ENCODE data around the gene MEA1. TPM values are rescaled to one million over a fixed set of nuclear protein-coding genes. Genes with fewer than 3 reads are reported as not detected.

The MEA1 gene
- total and polyA plus RNA-seq, 2 of the 4 experiments (the other 2 are of a cell fraction) = 116 to 126 TPM

DNA sequence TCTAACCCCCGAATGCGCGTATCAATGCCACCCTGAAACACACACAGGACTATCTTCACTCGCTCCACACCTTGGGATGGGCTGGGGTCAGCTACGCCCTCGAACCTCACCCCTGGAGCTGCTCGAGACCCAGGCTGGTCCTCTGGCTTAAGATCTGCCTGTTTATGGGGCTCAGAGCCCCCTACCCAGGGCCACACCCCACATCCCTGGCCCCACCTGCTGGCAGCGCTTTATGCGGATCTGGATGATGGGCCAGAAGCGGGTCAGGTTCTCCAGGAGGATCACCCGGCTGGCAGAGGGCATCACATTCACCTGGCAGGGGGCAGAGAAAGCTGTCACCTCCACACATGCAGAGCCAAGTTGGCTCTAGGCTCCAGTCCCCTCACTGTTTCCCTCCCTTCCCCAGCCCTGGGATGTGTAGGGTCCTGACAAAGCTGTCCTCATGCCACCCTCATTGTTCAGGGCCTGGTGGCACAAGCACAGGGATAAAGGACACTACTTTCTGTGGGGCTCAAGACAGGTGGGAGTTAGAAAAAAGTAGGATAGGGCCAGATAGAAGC lies 31.7 kb upstream of the MEA1 start:
- Histone ChIP-seq H3K36me3 (ENCODE audit: control insufficient read depth, insufficient read depth, low read length) (peaks cover 69% of the 10 kb centered on the region), H3K9ac (ENCODE audit: low read depth, low read length) (no peak overlapping the region), H3K9me3 (ENCODE audit: control insufficient read depth, insufficient read depth, low read length) (no peaks in the 10 kb centered on the region), H3K14ac (replicated peaks; ENCODE audit: low read depth, low read length) (no peak overlapping the region), H4K5ac (ENCODE audit: low read depth, low read length) (no peak overlapping the region), H4K91ac (ENCODE audit: insufficient read depth, low read depth, low read length) (no peak overlapping the region), H3K4me3 (ENCODE audit: insufficient read depth, low read depth, low read length) (no peak overlapping the region), H2BK20ac (ENCODE audit: low read depth, low read length) (no peak overlapping the region), H3K4ac (ENCODE audit: low read depth, low read length) (no peak overlapping the region), H4K8ac (ENCODE audit: low read depth in 2 of 2, low read length in 2 of 2) (no peak overlapping the region), H2BK5ac (ENCODE audit: low read depth, low read length, poor library complexity, severe bottlenecking) (no peak overlapping the region), H3K27ac (ENCODE audit: insufficient read depth, low read length) (no peak overlapping the region), H3K23ac (ENCODE audit: low read depth, low read length) (no peak overlapping the region), H3K18ac (ENCODE audit: low read depth, low read length) (no peak overlapping the region), H2BK120ac (ENCODE audit: low read depth, low read length) (no peak overlapping the region), H2AK5ac (ENCODE audit: low read depth, low read length) (no peak overlapping the region), H3K9me1 (ENCODE audit: insufficient read depth, low read length) (no peaks in the 10 kb centered on the region; the same call in 1 of the 2 replicates), H2AFZ (replicated peaks; ENCODE audit: low read length, poor library complexity) (no peak overlapping the region), H3K79me1 (ENCODE audit: low read depth in 1 of 2, low read length in 2 of 2) (peaks cover 0 to 15% of the 10 kb centered on the region in 2 experiments; a peak in 2 of 4 replicates), H2BK15ac (ENCODE audit: low read depth, low read length) (no peak overlapping the region), H2AK9ac (replicated peaks; ENCODE audit: low read depth, low read length, poor library complexity) (peak overlapping the region; percentile 42), H3K56ac (ENCODE audit: extremely low read depth, insufficient read depth, low read length) (no peak overlapping the region), H3K27me3 (ENCODE audit: control insufficient read depth, insufficient read depth, low read length) (no peaks in the 10 kb centered on the region), H3K4me1 (ENCODE audit: control insufficient read depth, insufficient read depth, low read length) (no peaks in the 10 kb centered on the region; the same call in 1 of the 2 replicates), H4K20me1 (ENCODE audit: insufficient read depth, low read length) (no peaks in the 10 kb centered on the region), H3K4me2 (ENCODE audit: low read depth, low read length) (no peak overlapping the region)
- DNase-seq = no peak
- ATAC-seq (ENCODE audit: low read depth) = no peak
- dilution Hi-C loops (cut with HindIII; ENCODE audit: low sequenced_read_pairs, unreplicated experiment) = no loop called here
- POLR2A ChIA-PET (ENCODE audit: unreplicated experiment) = interaction anchor here (0.7 kb wide), 1 partner anchor 8 kb away, joined by 3 read pairs; the partner anchor contains the start of gene CUL7
- BruUV-seq (replicated peaks) = no TSS peak
- CTCF ChIA-PET = no interaction called here
- no peak for TF ChIP-seq FOS (IDR thresholded peaks at IDR 0.05; ENCODE audit: low read depth, low read length)
- TF ChIP-seq POLR2A (IDR thresholded peaks at IDR 0.05; ENCODE audit: low read depth, low read length) = no peak
- in situ Hi-C loops (cut with MboI; ENCODE audit: low sequenced_read_pairs) = no loop called here
- 95% methylated on average over 4 of the region's 11 CpGs; no CpG with 5 or more reads in 1 of the 2 experiments for WGBS, 2 experiments (ENCODE audit: extremely low coverage in 2 of 2, insufficient read length in 1 of 2)
- intact Hi-C loops (cut with micrococcal nuclease) = no loop called here

Data from IMR-90 (cell line).